Lower lobe of right lung (tissue), 2 donors: ENCODE data around the gene TAGLN. TPM values are rescaled to one million over a fixed set of nuclear protein-coding genes. Genes with fewer than 3 reads are reported as not detected.

Experiments
- ATAC-seq, 2 donors: fragments of 200-7000 bp; cut with Tn5 transposase; one replicate each; pipeline ENCODE4 v1.9.1; 2020 to 2022; ENCODE audit warnings: mild to moderate bottlenecking in 2 of 2, moderate library complexity in 2 of 2
- DNase-seq: peaks from one replicate; pipeline ENCODE4 v3.0.0-alpha.2; 2020
- H3K27ac ChIP-seq: fragments of 200-600 bp; one replicate; pipeline ENCODE4 v1.8.0; 2022
- H3K27me3 ChIP-seq: fragments of 200-600 bp; one replicate; pipeline ENCODE4 v1.8.0; 2022; ENCODE audit warnings: low read depth
- H3K36me3 ChIP-seq: fragments of 200-600 bp; one replicate; pipeline ENCODE4 v1.8.0; 2022; ENCODE audit warnings: mild to moderate bottlenecking
- H3K4me1 ChIP-seq: fragments of 200-600 bp; one replicate; pipeline ENCODE4 v1.8.0; 2022
- H3K4me3 ChIP-seq: fragments of 200-600 bp; one replicate; pipeline ENCODE4 v1.8.0; 2022; ENCODE audit warnings: mild to moderate bottlenecking
- H3K9me3 ChIP-seq: fragments of 200-600 bp; one replicate; pipeline ENCODE4 v1.8.0; 2022
- CTCF ChIP-seq: fragments of 200-600 bp; IDR thresholded peaks from one replicate; pipeline ENCODE4 v1.8.0; 2022; ENCODE audit warnings: antibody characterized with exemption, mild to moderate bottlenecking
- intact Hi-C: fragments of 100-400 bp; cut with DNase I; formaldehyde crosslinking; loops from one replicate; pipeline ENCODE4 v1.11.0; 2022
- total RNA-seq: library from RNA; stranded (reverse); fragmentation: NEBNext Ultra II Directional; extraction: Animal tissue kit (Norgen Biotek cat#: 25700); gene quantifications from one replicate; pipeline ENCODE4 v1.2.1, GENCODE V29; 2021
- donor health status: DM: no; HTN: yes; CAD: no; lungs with severe emphysema.

Gene TAGLN
- total RNA-seq, 1 donor from 2014 or later = 297 TPM

GRCh38 chr11:117188620-117189081 is 10.5 kb upstream of the TAGLN start:
- no peaks in the 10 kb centered on the region for H3K9me3 ChIP-seq
- peak; percentile 83 for DNase-seq
- TF ChIP-seq CTCF = no peak
- no peaks in the 10 kb centered on the region for H3K27me3 ChIP-seq
- H3K27ac ChIP-seq = peak overlapping the region; percentile 64
- H3K4me1 ChIP-seq = peaks cover 16% of the 10 kb centered on the region
- H3K4me3 ChIP-seq = no peak overlapping the region
- ATAC-seq = peak; percentile 47 to 52
- H3K36me3 ChIP-seq = peaks cover 80% of the 10 kb centered on the region
- intact Hi-C loops = no loop called here

DNA sequence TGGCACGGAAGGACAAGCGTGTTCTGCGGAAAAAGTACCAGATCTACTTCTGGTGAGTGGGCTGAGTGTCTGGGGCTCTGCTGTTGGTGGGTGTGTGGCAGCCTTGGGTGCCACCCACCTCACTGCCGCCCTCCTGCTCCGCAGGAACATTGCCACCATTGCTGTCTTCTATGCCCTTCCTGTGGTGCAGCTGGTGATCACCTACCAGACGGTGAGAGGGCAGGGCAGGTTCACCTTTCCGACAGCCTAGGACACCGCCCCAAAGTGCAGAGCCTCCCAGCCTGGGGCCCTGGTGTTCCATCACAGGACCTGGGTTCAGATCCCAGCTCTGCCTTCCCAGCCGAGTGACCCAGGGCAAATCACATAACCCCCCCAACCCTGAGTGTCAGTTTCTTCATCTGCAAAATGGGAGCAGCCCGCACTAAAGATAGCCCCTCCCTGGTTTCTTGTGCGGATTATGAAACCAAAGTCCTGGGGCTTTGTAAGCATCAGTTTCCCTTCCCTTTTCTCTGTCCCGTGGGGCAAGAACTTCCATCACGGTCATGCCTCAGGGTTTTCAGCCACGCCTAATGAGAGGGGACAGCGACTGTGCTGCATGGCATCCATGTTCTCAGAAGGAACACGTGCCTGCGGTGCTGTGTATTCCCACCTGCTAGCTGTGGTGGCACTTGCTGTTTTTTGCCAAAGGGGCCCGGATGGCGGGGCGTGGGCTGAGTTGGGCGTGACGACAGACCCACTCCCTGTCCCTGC is 9.8 kb upstream of the TAGLN start:
- Histone ChIP-seq H3K27ac (peak overlapping the region; percentile 64), H3K4me3 (no peak overlapping the region), H3K27me3 (no peaks in the 10 kb centered on the region), H3K36me3 (peaks cover 80% of the 10 kb centered on the region), H3K9me3 (no peaks in the 10 kb centered on the region), H3K4me1 (peaks cover 16% of the 10 kb centered on the region)
- DNase-seq (peak; percentile 80), ATAC-seq (peak; percentile 62 to 71)
- intact Hi-C loops = no loop called here
- no peak for TF ChIP-seq CTCF

DNA sequence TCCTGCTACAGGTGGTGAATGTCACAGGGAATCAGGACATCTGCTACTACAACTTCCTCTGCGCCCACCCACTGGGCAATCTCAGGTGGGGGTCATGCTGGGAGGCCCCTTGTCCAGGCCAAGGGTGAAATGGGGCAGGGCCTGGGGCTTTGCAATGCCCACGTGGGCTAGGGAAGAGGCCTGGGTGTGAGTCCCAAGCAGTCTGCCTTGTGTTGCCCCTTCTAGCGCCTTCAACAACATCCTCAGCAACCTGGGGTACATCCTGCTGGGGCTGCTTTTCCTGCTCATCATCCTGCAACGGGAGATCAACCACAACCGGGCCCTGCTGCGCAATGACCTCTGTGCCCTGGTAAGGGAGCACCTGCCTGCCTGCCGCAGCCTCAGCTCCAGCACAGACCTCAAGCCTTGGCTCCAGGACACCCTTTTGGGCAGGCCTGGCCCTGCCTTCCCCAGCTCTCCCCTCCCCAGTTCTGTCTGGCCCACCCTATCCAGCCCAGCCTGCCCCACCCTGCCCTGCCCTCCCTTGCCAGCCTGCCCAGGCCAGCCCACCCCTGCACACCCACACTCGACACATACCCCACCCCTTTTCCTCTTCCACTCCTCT is 9.1 kb upstream of the TAGLN start:
- H3K27me3 ChIP-seq = no peaks in the 10 kb centered on the region
- TF ChIP-seq CTCF = no peak
- H3K4me1 ChIP-seq = peaks cover 16% of the 10 kb centered on the region
- peak overlapping the region; percentile 56 for H3K27ac ChIP-seq
- H3K36me3 ChIP-seq = peaks cover 81% of the 10 kb centered on the region
- peak; percentile 32 for DNase-seq
- no peaks in the 10 kb centered on the region for H3K9me3 ChIP-seq
- no peak for ATAC-seq
- H3K4me3 ChIP-seq = no peak overlapping the region
- intact Hi-C loops = no loop called here

DNA sequence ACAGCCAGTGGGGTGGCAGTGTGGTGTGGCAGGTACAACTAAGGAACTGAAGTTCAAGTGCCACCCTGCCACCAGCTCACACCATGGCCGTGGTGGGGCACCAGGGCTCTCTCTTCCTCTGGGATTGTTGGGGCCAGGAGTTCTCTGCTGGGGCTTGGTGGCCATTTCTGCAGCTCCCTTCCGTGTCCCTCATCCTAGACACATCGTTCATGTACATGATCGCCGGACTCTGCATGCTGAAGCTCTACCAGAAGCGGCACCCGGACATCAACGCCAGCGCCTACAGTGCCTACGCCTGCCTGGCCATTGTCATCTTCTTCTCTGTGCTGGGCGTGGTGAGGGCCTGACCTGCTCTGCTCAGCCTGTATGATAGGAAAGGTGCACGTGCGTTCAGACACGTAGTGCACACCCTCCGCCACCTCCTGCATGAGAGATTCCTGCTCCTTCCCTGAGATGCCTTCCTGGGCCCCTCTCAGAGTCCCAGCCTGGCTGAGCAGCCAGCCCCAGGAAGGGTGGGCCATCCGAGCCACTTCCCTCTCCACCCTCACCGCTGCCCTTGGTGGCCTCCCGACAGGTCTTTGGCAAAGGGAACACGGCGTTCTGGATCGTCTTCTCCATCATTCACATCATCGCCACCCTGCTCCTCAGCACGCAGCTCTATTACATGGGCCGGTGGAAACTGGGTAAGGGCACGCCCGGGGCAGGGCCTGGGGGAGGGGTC is 7.3 kb upstream of the TAGLN start:
- Histone ChIP-seq H3K9me3 (no peaks in the 10 kb centered on the region), H3K4me1 (peaks cover 5% of the 10 kb centered on the region), H3K27me3 (no peaks in the 10 kb centered on the region), H3K27ac (no peak overlapping the region), H3K36me3 (peaks cover 92% of the 10 kb centered on the region), H3K4me3 (no peak overlapping the region)
- TF ChIP-seq CTCF = no peak
- intact Hi-C loops = no loop called here
- ATAC-seq (no peak), DNase-seq (peak; percentile 43)

GRCh38 chr11:117192401-117192875 is 6.7 kb upstream of the TAGLN start:
- ATAC-seq (no peak), DNase-seq (peak; percentile 37)
- intact Hi-C loops = no loop called here
- H3K27ac ChIP-seq = no peak overlapping the region
- H3K9me3 ChIP-seq = no peaks in the 10 kb centered on the region
- H3K36me3 ChIP-seq = peaks cover 92% of the 10 kb centered on the region
- no peak overlapping the region for H3K4me3 ChIP-seq
- H3K4me1 ChIP-seq = peaks cover 5% of the 10 kb centered on the region
- TF ChIP-seq CTCF = no peak
- no peaks in the 10 kb centered on the region for H3K27me3 ChIP-seq
